GM18867 (cell line): Measurements from ENCODE around the gene LYL1.

Experiments used
- ATAC-seq: cut with Tn5 transposase; IDR thresholded peaks from one replicate; pipeline ENCODE4 v1.9.1; 2021; ENCODE audit warnings: mild to moderate bottlenecking, moderate library complexity; ENCODE audit not compliant: unreplicated experiment

Gene LYL1

DNA sequence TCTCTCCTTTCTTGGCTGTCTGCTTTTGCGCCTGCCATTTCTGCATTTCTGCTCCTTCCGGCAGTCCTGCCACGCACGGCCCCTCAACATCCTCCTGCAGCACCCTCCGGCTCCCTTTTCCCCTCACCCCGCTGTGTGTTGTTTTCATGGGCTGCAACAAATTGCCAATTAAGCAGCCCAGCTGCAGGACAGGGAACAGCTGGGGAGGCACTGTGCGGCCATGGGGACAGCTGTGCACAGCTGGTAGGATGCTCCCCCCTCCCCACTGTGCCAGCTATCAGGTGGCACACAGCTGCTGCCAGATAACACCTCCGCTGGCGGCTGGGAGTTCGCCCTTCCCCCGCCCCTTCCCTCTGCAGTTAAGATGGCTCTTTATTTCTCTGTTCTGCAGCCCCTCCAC, 25.4 kb downstream of the LYL1 start:
- no peak for ATAC-seq

DNA sequence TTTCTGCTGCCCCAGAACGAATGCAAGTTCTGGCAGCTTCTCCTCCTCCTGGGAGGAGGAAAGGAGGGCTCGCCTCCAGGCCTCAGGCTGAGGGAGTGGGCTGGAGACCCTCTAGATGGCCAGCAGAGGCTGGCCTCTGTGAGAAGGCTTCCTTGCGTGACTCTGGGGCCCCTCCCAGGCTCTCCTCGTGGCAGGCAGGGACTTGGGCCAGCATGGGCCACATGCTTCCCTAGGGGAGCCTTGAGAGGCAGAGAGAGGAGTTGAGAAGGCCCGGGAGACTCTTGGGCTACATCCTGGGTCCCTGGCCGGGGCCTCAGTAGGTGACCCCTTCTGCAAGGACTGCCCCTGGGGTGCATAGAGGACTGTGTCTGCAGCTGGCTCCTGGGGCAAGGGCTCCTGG, 25.9 kb downstream of the LYL1 start:
- ATAC-seq: no peak

DNA sequence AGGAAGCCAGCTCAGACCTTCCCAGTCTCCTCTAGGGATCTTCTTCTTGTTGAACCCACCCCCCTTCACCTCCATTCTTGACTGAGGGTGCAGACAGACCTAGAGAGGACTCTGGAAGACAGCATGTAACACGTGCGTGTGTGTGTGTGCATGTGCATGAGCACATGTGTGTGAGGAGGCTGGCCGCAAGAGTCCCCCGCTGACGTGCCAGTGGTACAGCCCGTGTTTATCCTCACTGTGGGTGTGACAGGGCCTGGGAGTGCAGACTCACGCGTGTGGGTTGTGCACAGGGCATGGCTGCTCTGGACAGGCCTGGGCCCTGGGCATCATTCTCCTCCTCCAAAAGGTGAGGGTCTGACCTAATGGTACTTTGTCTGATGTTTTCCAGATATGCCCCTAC, 26.3 kb downstream of the LYL1 start:
- no peak for ATAC-seq

- ATAC-seq: no peak
Observed at GRCh38 chr19:13074378-13074777, 28.3 kb downstream of the LYL1 start.

- no peak for ATAC-seq
Observed at GRCh38 chr19:13073263-13073662, 29.4 kb downstream of the LYL1 start.

GRCh38 chr19:13072188-13072908, 30.3 kb downstream of the LYL1 start:
- ATAC-seq: no peak

DNA sequence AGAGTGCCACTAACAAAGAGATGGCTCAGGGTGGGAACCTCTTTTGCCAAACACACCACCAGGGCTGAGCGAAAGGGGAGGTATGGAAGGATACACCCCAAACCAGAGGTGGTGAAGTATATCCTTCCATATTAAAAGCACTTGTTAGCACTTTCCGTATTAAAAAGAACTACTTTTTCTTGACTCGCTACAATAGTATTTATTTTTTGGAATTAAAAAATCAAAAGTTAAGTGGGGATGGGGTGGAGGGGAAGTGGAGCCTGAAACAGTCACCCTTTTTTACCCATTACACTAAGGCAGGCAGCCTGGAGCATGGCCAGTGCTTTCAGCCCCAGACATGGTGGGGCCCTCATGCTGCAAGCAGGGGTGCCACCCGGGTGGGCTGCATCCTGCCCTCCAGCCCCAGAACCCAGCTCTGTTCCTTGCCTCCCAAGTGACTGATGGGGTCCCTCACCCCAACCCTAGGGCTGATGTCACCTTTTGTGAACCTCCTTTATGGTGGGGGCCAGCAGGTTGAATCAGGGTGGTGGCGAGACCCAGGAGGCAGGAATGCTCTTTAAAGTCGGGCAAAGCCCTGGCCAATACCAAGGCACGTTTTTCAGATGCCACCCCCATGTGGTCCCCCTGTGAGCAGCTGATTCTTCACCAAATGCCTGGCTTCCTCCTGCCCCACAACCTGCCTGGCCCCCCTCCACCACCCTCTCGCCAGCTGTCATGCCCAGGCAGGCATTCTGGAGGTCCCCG, 31.0 kb downstream of the LYL1 start:
- no peak for ATAC-seq

DNA sequence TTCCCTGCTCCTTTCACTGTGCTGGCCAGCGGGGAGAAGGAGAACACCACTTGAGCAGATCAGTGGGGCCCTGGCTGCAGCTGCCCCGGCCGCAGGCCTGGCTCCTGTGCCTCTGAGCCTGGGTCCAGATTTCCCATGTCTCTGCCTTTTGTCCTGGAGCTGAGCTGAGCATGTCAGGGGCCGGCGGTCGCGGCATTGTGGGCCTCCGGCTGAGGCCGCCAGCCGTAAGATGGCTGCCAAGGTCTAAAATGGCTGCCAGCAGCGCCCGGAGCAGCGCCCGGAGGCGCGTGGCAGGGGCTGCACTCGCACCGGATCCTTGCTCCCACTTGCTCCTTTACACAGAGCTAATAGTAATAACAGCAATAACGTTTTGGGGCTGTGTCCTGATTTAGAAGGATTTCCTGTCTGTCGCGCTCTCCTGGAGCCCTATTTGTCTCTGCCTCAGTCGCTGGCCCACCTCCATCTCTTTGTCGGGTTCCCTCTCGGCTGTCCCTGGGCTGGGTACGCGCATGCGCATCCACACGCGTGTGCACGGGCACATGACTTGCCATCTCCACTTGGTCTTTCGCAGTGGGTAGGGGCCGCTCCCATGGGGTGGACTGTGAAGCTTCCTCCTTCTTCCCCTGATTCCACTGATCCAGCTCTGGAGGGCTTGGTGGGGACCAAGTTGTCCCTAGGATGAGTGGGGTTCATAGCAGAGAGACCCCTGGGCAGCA, 32.1 kb downstream of the LYL1 start:
- ATAC-seq: no peak

DNA sequence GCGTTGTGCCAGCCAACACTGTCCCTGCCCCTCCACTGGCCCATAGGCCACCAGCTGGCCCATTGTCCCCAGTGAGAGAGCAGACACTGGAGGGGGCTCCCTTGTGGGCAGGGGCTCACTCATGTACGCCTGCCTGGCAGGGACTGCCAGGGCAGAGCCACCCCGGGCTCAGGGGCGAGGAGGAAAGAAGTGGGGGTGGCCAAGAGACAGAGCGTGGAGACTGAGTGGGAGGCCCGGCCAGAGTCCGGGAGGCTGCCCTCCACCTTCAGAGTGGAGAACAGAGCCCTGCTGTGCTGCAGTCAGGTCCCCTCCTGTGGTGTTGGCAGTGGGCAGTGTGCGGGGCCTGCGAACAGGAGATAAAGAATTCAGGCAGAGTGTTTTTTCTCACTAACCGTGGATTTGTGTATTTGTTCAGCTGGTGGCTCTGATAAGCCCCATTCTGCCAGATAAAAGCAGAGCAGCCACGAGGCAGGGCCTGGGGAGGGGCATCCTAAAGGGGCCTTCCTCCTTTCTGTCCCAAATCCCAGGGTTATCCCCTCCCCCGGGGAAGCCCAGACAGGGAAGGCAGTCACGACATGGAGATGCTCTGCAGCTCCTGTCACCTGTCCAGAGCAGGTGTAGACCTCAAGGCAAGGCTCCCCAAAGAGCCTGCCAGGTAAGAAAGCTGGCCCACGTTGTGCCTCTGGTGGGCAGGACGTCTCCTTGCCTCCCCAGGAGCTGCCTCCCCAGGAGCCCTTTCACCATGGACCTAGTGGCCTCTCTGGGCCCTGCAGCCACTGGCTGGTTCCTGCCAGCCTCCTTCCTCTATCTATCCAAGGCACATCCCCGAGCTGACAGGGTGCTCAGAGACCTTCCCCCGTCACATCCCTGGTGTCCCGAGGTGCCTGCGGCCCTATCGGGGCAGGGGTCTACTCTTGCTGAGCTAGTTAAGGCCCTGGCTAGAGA, 33.0 kb downstream of the LYL1 start:
- no peak for ATAC-seq

- no peak for ATAC-seq
Observed at GRCh38 chr19:13068085-13068846, 34.4 kb downstream of the LYL1 start.

DNA sequence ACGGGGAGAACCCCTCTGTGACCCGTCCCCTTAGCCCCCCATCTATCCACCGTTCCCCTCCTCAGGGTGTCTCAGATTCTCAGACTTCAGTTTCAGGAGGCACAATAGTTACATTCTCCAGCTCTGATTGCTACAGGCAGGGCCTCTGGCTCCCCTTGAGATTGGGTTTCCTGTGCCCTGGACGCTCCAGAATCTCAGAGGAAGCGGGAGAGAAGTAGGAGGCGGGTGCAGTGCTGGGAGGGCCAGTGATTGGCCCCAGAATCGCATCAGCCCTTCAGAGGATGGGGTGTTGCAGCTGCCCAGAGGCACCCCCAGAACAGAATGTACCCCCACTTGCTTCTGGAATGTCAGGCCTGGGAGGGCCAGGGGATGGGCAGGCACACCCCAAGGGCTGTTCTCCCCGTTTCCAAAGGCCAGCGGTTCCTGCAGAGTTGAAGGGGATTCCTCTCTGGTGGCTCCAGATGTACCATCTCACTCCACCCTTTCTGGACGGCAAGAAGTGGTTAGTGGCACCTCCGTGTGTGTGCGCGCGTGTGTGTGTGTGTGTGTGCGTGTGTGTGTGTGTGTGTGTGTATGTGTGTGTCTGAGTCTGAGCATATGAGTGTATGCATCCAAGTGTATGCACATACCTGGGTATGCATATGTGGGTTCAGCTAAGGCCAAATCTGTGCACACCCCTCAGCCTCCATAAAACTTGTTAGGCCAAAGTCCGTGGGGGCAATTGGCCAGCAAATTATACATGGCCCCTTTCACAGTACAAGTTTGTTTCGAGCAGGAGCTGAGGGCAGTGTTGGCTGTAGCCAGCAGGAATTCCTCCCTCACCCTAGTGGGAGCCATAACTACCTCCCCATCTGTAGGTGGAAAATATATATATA, 35.5 kb downstream of the LYL1 start:
- no peak for ATAC-seq

GRCh38 chr19:13066226-13066625, 36.4 kb downstream of the LYL1 start:
- ATAC-seq: no peak

GRCh38 chr19:13064092-13064489, 38.6 kb downstream of the LYL1 start:
- no peak for ATAC-seq

DNA sequence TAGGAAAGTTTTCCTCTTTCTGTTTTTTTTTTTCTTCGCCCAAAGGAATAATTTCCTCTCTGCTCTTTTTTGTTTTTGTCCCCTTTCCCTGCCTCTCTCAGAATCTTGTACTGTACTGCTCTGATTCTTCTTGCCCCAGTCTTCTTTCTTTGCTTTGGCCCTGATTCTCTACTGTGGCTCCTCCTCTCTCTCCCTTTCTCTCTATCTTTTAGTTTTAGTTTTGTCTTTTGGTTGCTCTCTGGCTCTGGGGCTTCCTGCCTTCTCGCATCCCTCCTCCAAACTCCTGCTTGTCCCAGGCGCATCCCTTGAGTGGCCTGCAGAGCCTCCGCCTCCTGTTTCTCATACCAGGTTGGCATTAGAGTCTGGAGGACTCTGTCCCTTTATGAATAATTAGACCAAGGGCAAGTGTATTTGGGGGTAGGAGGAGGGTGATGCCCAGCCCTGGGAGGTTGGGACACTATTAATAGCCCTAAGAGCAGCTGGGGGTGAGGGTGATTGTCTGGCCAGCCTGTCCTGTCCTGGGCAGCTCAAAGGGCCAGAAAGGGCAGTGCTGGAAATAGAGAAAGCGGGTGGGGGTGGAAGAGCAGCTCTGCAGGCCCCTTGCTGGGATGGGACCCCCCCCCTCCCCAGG, 39.1 kb downstream of the LYL1 start:
- ATAC-seq: no peak

- no peak for ATAC-seq
Observed at GRCh38 chr19:13062317-13062716, 40.3 kb downstream of the LYL1 start.

DNA sequence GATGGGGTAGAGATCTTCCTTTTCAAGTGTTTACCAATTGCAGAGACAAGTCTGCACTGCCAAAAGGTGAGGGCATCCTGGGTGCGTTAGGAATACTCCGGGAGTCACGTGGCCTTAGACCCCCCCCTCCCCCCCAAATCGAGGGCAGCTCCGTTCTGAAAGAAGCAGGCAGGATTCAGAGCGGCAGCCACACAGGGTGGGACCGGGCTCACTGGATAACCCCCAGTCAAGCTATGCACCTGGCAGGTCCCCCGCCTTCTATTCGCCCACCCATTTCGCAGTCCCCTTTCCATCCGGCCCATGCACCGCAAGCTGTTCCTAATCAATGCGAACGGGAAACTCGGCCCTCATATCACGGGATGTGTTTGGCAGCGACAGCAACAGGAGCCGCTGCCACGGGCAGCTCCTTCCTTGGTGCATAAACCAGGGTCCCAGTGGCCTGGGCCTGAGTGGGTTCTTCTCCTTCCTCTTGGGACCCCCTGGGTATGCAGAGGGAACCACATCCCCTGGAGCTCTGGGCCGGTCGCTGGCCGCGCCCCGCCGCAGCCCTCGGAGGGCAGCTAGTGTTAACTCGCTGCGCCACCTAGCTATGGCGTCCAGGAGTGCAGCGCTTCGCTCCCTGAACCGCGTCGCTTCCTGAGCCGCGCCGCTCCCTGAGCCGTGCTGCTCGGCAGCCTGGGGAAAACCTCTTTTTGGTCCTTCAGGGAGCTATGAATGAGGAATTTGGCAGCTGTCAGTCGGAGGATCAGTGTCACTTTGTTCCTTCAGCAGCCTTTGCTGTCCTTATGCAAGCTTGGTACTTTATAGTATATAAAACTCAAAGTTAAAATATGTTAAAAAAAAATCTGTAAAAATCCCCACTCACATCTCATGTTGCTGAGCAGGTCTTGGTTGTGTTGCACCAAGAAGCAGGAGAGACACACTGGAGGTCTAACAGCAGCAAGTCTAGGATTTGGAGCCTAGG, 41.4 kb downstream of the LYL1 start:
- no peak for ATAC-seq

DNA sequence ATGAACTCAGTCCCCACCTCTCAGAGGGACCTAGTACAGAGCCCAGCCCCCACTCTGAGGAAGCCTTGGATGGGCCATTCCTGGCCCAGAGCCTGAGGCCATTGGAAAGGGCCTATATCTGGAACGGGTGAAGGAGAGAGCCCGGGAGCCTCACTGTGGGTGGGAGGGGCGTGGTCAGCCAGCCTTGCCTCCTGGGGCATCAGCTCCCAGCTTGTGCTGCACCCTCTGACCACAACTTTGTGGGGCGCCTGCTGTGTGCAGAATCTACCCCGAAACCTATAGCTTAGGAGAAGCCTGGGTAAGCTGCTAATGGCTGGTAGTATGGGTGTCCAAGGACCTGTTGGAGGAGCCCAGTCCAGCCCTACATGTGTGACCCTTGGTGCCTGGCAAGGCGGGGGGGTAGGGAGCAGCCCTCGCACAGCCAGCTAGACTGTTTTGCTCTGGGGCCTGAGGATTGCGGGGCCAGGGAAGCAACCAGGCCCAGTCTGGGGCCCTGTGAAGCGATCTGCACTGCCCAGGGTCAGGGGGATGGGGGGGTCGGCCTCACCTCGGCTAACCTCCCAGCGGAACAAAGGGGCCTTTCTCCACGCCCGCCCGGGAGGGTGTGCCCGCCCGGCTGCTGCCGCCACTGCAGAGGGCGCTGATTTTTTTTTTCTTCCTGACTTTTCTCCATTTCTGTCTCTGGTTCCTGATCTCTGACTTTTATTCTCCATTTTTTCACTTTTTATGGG, 42.3 kb downstream of the LYL1 start:
- ATAC-seq: no peak
